Measurements from ENCODE around the gene ATR. TPM values are rescaled to one million over a fixed set of nuclear protein-coding genes. Genes with fewer than 3 reads are reported as not detected.

ATR gene
- total RNA-seq, 1 experiment from 2014 or later: 15.6 TPM

DNA sequence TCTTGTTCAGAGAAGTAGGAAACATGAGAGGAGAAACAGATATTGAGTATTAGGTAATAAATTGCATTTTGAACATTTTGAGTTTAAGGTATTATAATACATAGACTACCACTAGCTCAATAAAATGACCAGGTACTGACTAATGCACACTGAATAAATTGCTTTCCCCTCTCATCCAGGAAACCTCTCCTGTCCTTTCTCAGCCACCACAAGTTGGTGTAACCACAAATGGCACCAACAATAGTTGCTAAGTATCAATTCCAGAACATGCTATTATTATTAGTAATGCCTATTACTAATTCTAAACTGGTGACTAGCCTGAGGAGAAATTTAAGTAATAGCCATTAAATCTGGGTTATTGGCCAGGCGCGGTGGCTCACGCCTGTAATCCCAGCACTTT is 83.4 kb downstream of the ATR start:
- ChIA-PET CTCF (no interaction called here), POLR2A (ENCODE audit: unreplicated experiment) (no interaction called here)
- no peaks in the 10 kb centered on the region for H3K27me3 ChIP-seq (ENCODE audit: low read length)
- ATAC-seq: peak; percentile 53
- intact Hi-C loops (cut with micrococcal nuclease): no loop called here
- H3K4me2 ChIP-seq (ENCODE audit: low read length): no peak overlapping the region
- H3K4me1 ChIP-seq (ENCODE audit: insufficient read depth, low read length): peaks cover 16% of the 10 kb centered on the region
- H3K27ac ChIP-seq (ENCODE audit: low read length): peak overlapping the region; percentile 52
- DNase-seq: peak; percentile 75
- no TSS peak for BruUV-seq (replicated peaks)
- no peak overlapping the region for H2AFZ ChIP-seq (ENCODE audit: low read length)
- H3K9ac ChIP-seq (ENCODE audit: low read length): no peak overlapping the region
- TF ChIP-seq EZH2 (IDR thresholded peaks at IDR 0.05; ENCODE audit: low read length, unreplicated experiment): no peak
- TF ChIP-seq EZH2phosphoT487 (IDR thresholded peaks at IDR 0.05; ENCODE audit: borderline replicate concordance, low read length): no peak
- TF ChIP-seq, protein P1, sequence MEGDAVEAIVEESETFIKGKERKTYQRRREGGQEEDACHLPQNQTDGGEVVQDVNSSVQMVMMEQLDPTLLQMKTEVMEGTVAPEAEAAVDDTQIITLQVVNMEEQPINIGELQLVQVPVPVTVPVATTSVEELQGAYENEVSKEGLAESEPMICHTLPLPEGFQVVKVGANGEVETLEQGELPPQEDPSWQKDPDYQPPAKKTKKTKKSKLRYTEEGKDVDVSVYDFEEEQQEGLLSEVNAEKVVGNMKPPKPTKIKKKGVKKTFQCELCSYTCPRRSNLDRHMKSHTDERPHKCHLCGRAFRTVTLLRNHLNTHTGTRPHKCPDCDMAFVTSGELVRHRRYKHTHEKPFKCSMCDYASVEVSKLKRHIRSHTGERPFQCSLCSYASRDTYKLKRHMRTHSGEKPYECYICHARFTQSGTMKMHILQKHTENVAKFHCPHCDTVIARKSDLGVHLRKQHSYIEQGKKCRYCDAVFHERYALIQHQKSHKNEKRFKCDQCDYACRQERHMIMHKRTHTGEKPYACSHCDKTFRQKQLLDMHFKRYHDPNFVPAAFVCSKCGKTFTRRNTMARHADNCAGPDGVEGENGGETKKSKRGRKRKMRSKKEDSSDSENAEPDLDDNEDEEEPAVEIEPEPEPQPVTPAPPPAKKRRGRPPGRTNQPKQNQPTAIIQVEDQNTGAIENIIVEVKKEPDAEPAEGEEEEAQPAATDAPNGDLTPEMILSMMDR (conservative IDR thresholded peaks at IDR 0.05; ENCODE audit: low read depth, low read length): no peak
- no peaks in the 10 kb centered on the region for H3F3A ChIP-seq (ENCODE audit: low read length, unreplicated experiment)
- H3K9me2 ChIP-seq (replicated peaks; ENCODE audit: low read length): no peaks in the 10 kb centered on the region
- H3K9me3 ChIP-seq (ENCODE audit: low read length): no peaks in the 10 kb centered on the region
- H3K79me2 ChIP-seq (ENCODE audit: low read length): no peaks in the 10 kb centered on the region
- peaks cover 21% of the 10 kb centered on the region; the same call in 1 of the 2 replicates for H3K36me3 ChIP-seq (ENCODE audit: low read depth, low read length)
- no peaks in the 10 kb centered on the region for H4K20me1 ChIP-seq (ENCODE audit: low read length)
- no peak overlapping the region for H3K4me3 ChIP-seq (ENCODE audit: low read length)

DNA sequence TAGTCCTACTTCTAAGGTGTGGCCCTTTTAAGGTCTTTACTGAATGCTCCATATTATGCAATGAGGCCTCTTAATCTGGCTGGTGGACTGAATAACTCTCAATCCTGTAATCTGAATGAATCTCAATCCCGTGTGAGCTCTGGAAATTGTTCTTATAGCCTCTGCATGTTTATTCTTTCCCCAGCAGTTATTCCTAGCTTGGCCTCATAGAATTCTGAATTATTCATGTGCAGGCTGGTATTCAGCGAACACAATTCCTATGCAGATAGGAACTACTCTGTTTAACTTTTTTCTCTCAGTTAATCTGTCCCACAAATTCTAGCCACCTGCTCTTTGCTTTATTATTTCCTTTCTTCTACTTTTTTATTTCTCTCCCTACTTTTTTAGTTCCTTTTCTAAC is 86.3 kb downstream of the ATR start:
- CTCF ChIA-PET: no interaction called here
- ATAC-seq: no peak

More for the DNA sequence above, 86.3 kb downstream of the ATR start:
- H3K9me3 ChIP-seq (ENCODE audit: low read length): no peaks in the 10 kb centered on the region
- no peaks in the 10 kb centered on the region for H3F3A ChIP-seq (ENCODE audit: low read length, unreplicated experiment)
- no peak overlapping the region for H3K4me3 ChIP-seq (ENCODE audit: low read length)
- no peak overlapping the region for H3K4me2 ChIP-seq (ENCODE audit: low read length)
- no peak overlapping the region for H2AFZ ChIP-seq (ENCODE audit: low read length)
- no peaks in the 10 kb centered on the region for H4K20me1 ChIP-seq (ENCODE audit: low read length)
- no peak for DNase-seq
- POLR2A ChIA-PET (ENCODE audit: unreplicated experiment): no interaction called here
- intact Hi-C loops (cut with micrococcal nuclease): no loop called here
- no peaks in the 10 kb centered on the region for H3K79me2 ChIP-seq (ENCODE audit: low read length)
- TF ChIP-seq, protein P1 (conservative IDR thresholded peaks at IDR 0.05; ENCODE audit: low read depth, low read length): no peak
- TF ChIP-seq EZH2phosphoT487 (IDR thresholded peaks at IDR 0.05; ENCODE audit: borderline replicate concordance, low read length) (no peak), EZH2 (IDR thresholded peaks at IDR 0.05; ENCODE audit: low read length, unreplicated experiment) (no peak)
- no peaks in the 10 kb centered on the region for H3K9me2 ChIP-seq (replicated peaks; ENCODE audit: low read length)
- BruUV-seq (replicated peaks): no TSS peak
- H3K27ac ChIP-seq (ENCODE audit: low read length): no peak overlapping the region
- H3K9ac ChIP-seq (ENCODE audit: low read length): no peak overlapping the region
- H3K4me1 ChIP-seq (ENCODE audit: insufficient read depth, low read length): peaks cover 29% of the 10 kb centered on the region
- peaks cover 26% of the 10 kb centered on the region; the same call in 1 of the 2 replicates for H3K36me3 ChIP-seq (ENCODE audit: low read depth, low read length)
- no peaks in the 10 kb centered on the region for H3K27me3 ChIP-seq (ENCODE audit: low read length)
